Activated CD8-positive, alpha-beta memory T cell treated with anti-CD3 and anti-CD28 coated beads, Interleukin-2, amount 50 U/mL, for 4 hours (primary cell): Measurements from ENCODE around the gene GFM1.

Experiments used
- DNase-seq: peaks from one replicate; pipeline ENCODE4 v3.0.0-alpha.2; 2020

GFM1 gene

GRCh38 chr3:158644345-158644908 lies at the start of gene GFM1:
TSS of gene GFM1 (plus strand) at chr3:158644527. CDS start at chr3:158644635, 108 bp downstream.
- DNase-seq = peak; percentile 87

GRCh38 chr3:158600787-158601186 lies 43.5 kb upstream of the GFM1 start:
- DNase-seq = no peak

- DNase-seq = no peak
These were observed 42.1 kb upstream of the GFM1 start for GRCh38 chr3:158602227-158602626.

GRCh38 chr3:158617982-158618875 lies 26.1 kb upstream of the GFM1 start:
- no peak for DNase-seq

- DNase-seq = no peak
These were observed 18.4 kb upstream of the GFM1 start for GRCh38 chr3:158625881-158626280.

- no peak for DNase-seq
These were observed 12.3 kb upstream of the GFM1 start for GRCh38 chr3:158631981-158632380.

GRCh38 chr3:158640646-158641045 lies 3.7 kb upstream of the GFM1 start:
- DNase-seq = no peak

- no peak for DNase-seq
These were observed 2.3 kb upstream of the GFM1 start for GRCh38 chr3:158642005-158642404.

- DNase-seq = no peak
These were observed 1.7 kb upstream of the GFM1 start for GRCh38 chr3:158642474-158643210.

- DNase-seq = no peak
These were observed 5.5 kb downstream of the GFM1 start for GRCh38 chr3:158649791-158650190.

- DNase-seq = no peak
These were observed 6.9 kb downstream of the GFM1 start for GRCh38 chr3:158651192-158651591.

GRCh38 chr3:158652463-158652862 lies 8.1 kb downstream of the GFM1 start:
- DNase-seq = no peak

- no peak for DNase-seq
These were observed 14.6 kb downstream of the GFM1 start for GRCh38 chr3:158658889-158659288.

- DNase-seq = peak; percentile 41
These were observed 15.3 kb downstream of the GFM1 start for GRCh38 chr3:158659454-158660237.

GRCh38 chr3:158660711-158661110 lies 16.4 kb downstream of the GFM1 start:
- no peak for DNase-seq

- no peak for DNase-seq
These were observed 18.9 kb downstream of the GFM1 start for GRCh38 chr3:158663246-158663645.

GRCh38 chr3:158663832-158664231 lies 19.5 kb downstream of the GFM1 start:
- no peak for DNase-seq

- no peak for DNase-seq
These were observed 22.1 kb downstream of the GFM1 start for GRCh38 chr3:158666416-158666815.

GRCh38 chr3:158668506-158668905 lies 24.2 kb downstream of the GFM1 start:
- DNase-seq = no peak

GRCh38 chr3:158671821-158672214 lies 27.5 kb downstream of the GFM1 start:
- DNase-seq = no peak

- DNase-seq = peak; percentile 69
These were observed 28.2 kb downstream of the GFM1 start, which contains the start of gene LXN for GRCh38 chr3:158672215-158673176. TSS of gene LXN (minus strand) at chr3:158672648. CDS start at chr3:158672478, 170 bp downstream.

- DNase-seq = no peak
These were observed 34.4 kb downstream of the GFM1 start for GRCh38 chr3:158678687-158679086.
